ENCODE measurements around the gene WSB1. TPM values are rescaled to one million over a fixed set of nuclear protein-coding genes. Genes with fewer than 3 reads are reported as not detected.

WSB1 gene
- total and polyA plus RNA-seq, 8 donors = 15.7 to 531 (median 113) TPM

GRCh38 chr17:27332047-27332393 is 38.1 kb downstream of the WSB1 start:
- intact Hi-C loops (cut with DNase I; ENCODE audit: low total_unique reads) = loop anchor here (5.0 kb wide), 1 partner anchor 95 kb away; no protein-coding TSS in a partner anchor
- no peaks in the 10 kb centered on the region for H3K36me3 ChIP-seq
- no peaks in the 10 kb centered on the region for H3K27me3 ChIP-seq
- H3K4me1 ChIP-seq = peaks cover 7 to 23% (median 17%) of the 10 kb centered on the region in 4 donors
- H3K27ac ChIP-seq = peak overlapping the region; percentile 62 to 90 (median 86)
- no peak overlapping the region for H3K4me3 ChIP-seq
- no peak for DNase-seq
- WGBS, 5 donors = 76 to 91% (median 82%) methylated on average over 3 of the region's 3 CpGs
- TF ChIP-seq POLR2AphosphoS5 (IDR thresholded peaks at IDR 0.05) (no peak), EP300 (IDR thresholded peaks at IDR 0.05) (no peak), POLR2A (IDR thresholded peaks at IDR 0.05) (no peak)
- TF ChIP-seq, protein P1, sequence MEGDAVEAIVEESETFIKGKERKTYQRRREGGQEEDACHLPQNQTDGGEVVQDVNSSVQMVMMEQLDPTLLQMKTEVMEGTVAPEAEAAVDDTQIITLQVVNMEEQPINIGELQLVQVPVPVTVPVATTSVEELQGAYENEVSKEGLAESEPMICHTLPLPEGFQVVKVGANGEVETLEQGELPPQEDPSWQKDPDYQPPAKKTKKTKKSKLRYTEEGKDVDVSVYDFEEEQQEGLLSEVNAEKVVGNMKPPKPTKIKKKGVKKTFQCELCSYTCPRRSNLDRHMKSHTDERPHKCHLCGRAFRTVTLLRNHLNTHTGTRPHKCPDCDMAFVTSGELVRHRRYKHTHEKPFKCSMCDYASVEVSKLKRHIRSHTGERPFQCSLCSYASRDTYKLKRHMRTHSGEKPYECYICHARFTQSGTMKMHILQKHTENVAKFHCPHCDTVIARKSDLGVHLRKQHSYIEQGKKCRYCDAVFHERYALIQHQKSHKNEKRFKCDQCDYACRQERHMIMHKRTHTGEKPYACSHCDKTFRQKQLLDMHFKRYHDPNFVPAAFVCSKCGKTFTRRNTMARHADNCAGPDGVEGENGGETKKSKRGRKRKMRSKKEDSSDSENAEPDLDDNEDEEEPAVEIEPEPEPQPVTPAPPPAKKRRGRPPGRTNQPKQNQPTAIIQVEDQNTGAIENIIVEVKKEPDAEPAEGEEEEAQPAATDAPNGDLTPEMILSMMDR (IDR thresholded peaks at IDR 0.05) = no peak
- H3K9me3 ChIP-seq = no peaks in the 10 kb centered on the region

DNA sequence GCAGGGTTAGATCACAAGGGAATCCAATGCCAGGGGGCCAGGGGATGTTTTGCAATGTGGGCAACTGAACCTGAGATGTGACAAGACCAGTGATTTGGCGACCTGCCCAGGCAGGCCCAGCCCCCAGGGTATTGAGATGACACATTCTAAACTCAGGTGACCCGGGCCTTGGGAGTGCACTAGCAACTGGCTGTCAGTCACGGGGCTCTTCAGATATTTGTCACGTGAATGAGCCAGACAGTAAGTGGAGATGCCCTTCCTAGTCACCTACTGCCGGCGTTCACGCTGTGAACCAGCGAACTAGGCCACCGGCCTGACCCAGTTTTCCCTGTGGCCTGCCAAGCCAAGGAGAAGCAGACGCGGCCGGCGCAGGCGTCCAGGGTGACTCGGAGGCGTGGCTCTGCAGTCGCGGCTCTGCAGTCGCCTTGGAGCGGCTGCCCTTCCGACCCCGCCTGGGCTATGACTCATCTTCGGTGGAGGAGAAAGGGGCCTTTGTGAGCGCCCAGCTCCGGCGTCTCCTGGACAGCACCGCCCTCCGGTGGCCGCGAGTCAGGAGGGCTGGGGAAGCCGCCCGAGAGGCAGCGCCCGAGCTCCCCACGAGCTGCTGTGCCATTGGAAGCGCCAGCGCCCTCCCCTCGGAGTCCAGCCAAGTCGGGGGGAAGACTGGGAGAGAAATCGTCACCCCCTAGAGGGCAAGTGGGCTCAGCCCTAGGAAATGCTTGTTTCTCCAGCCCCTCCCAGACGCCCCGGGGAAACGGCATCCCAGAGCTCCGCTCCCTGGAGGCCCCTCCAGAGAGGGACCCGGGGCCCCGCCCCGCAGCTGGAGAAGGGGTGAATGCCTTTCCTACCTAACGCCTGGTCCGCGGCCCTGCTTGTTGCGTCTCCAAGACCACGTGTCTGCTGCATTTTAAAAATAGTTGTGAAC is 38.8 kb downstream of the WSB1 start:
- no peak for TF ChIP-seq EP300 (IDR thresholded peaks at IDR 0.05)
- TF ChIP-seq POLR2AphosphoS5 (IDR thresholded peaks at IDR 0.05) = peak; percentile 57 to 90 (median 62)
- TF ChIP-seq, protein P1 (IDR thresholded peaks at IDR 0.05) = peak in 5 of 7 experiments; percentile 67 to 93 (median 87)
- no peak for TF ChIP-seq POLR2A (IDR thresholded peaks at IDR 0.05)
- peaks cover 7 to 23% (median 17%) of the 10 kb centered on the region in 4 donors for H3K4me1 ChIP-seq
- intact Hi-C loops (cut with DNase I; ENCODE audit: low total_unique reads) = loop anchor here (5.0 kb wide), 1 partner anchor 95 kb away; no protein-coding TSS in a partner anchor
- no peaks in the 10 kb centered on the region for H3K36me3 ChIP-seq
- H3K9me3 ChIP-seq = no peaks in the 10 kb centered on the region
- peak overlapping the region; percentile 40 to 45 (median 42) for H3K4me3 ChIP-seq
- 0 to 1% (median 1%) methylated on average over 35 to 52 of the region's 52 CpGs for WGBS, 5 donors
- H3K27me3 ChIP-seq = no peaks in the 10 kb centered on the region
- H3K27ac ChIP-seq = peak overlapping the region; percentile 78 to 90 (median 86)
- DNase-seq = peak; percentile 97 to 99

DNA sequence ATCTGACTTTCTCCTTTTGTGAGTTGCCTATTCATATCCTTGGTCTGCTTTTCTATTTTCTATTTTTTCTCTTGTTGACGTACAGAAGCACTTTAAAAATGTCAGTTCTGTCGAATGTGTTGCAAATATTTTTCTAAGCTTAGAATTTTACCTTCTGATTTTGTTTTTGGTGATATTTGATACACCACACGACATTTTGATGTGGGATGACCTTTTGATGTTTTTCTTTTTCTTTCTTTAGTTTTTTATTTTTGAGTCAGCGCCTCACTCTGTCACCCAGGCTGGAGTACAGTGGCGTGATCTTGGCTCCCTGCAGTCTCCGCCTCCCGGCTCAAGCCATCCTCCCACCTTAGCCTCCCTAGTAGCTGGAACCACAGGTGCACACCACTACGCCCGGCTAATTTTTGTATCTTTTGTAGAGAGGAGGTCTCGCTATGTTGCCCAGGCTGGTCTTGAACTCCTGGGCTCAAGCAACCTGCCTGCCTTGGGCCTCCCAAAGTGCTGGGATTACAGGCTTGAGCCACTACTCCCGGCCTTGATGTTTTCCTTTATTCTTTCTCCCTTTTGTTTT is 39.6 kb downstream of the WSB1 start:
- TF ChIP-seq, protein P1 (IDR thresholded peaks at IDR 0.05) = no peak
- TF ChIP-seq EP300 (IDR thresholded peaks at IDR 0.05) (no peak), POLR2AphosphoS5 (IDR thresholded peaks at IDR 0.05) (no peak)
- intact Hi-C loops (cut with DNase I; ENCODE audit: low total_unique reads) = loop anchor here (5.0 kb wide), 1 partner anchor 96 kb away; no protein-coding TSS in a partner anchor
- Histone ChIP-seq H3K36me3 (no peaks in the 10 kb centered on the region), H3K27ac (peak overlapping the region; percentile 78 to 90 (median 86)), H3K9me3 (no peaks in the 10 kb centered on the region), H3K4me1 (peaks cover 7 to 23% (median 17%) of the 10 kb centered on the region in 4 donors), H3K4me3 (peak overlapping the region; percentile 40 to 45 (median 42)), H3K27me3 (no peaks in the 10 kb centered on the region)
- no peak for DNase-seq
- WGBS, 5 donors = 50 to 56% (median 53%) methylated on average over 11 of the region's 11 CpGs

DNA sequence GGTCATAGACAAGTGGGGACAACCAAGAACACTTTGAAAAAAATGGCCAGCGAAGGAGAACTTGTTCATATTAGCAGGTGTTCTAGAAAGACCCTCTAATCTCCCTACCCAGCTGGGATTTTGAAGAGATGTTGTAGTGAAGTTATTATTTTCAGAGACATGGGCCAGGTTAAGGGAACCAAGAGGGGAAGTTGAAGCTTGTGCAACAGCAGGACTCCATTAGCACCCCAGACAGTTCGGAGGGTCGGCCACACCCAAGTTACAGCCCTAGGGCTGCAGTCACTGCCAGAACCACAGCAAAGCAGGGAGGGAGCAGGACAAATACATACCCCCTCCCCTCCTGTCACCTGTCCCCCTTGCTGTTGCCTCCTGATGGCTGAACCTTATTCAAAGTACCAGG is 42.3 kb downstream of the WSB1 start:
- intact Hi-C loops (cut with DNase I; ENCODE audit: low total_unique reads) = no loop called here
- H3K27me3 ChIP-seq = no peaks in the 10 kb centered on the region
- no peak overlapping the region for H3K4me3 ChIP-seq
- H3K36me3 ChIP-seq = no peaks in the 10 kb centered on the region
- WGBS, 5 donors = 74 to 100% (median 86%) methylated on average over 3 of the region's 3 CpGs
- TF ChIP-seq POLR2A (IDR thresholded peaks at IDR 0.05) (no peak), EP300 (IDR thresholded peaks at IDR 0.05) (no peak), POLR2AphosphoS5 (IDR thresholded peaks at IDR 0.05) (no peak)
- TF ChIP-seq, protein P1 (IDR thresholded peaks at IDR 0.05) = no peak
- no peaks in the 10 kb centered on the region for H3K9me3 ChIP-seq
- H3K27ac ChIP-seq = no peak overlapping the region
- H3K4me1 ChIP-seq = peaks cover 7 to 36% (median 21%) of the 10 kb centered on the region in 4 donors
- DNase-seq = no peak

Measured in stomach (tissue), 9 donors.